ENCODE results near the gene SRSF5. TPM values are rescaled to one million over a fixed set of nuclear protein-coding genes. Genes with fewer than 3 reads are reported as not detected.

SRSF5 gene
- total and polyA plus RNA-seq, 2 of the 13 experiments (the other 11 are each of a cell fraction or from before 2014, with no cell fraction given), result 189 to 277 TPM

GRCh38 chr14:69766984-69767368 is at the start of gene SRSF5 (continued):
- 0 out of 2 replicates have a peak, but pooled peaks have one; percentile 8 for TF ChIP-seq TRAFD1 (CRISPR knock-in tag; IDR thresholded peaks at IDR 0.05; ENCODE audit: borderline replicate concordance)
- TF ChIP-seq HDAC6 (IDR thresholded peaks at IDR 0.05; ENCODE audit: low read depth, low read length), result no peak
- 0 out of 2 replicates have a peak, but pooled peaks have one; percentile 21 for TF ChIP-seq MAZ (IDR thresholded peaks at IDR 0.05; ENCODE audit: borderline replicate concordance, low read depth, low read length)
- peak; percentile 64; the same call in 1 of the 2 replicates for TF ChIP-seq MAZ (CRISPR knock-in tag; IDR thresholded peaks at IDR 0.05; ENCODE audit: low read depth)
- TF ChIP-seq ZNF598 (CRISPR knock-in tag; IDR thresholded peaks at IDR 0.05; ENCODE audit: borderline replicate concordance), result no peak; the same call in 1 of the 2 replicates
- no peak for TF ChIP-seq KAT2B (IDR thresholded peaks at IDR 0.05; ENCODE audit: borderline replicate concordance, low read depth, low read length)
- TF ChIP-seq EZH2 (conservative IDR thresholded peaks at IDR 0.05; ENCODE audit: low read depth, low read length), result no peak
- peak; percentile 85 for TF ChIP-seq HNF4A (CRISPR knock-in tag; IDR thresholded peaks at IDR 0.05)
- TF ChIP-seq ZNF33A (CRISPR knock-in tag; IDR thresholded peaks at IDR 0.05; ENCODE audit: borderline replicate concordance), result peak; percentile 52; the same call in 1 of the 2 replicates
- peak; percentile 44; the same call in 1 of the 2 replicates for TF ChIP-seq HES4 (CRISPR knock-in tag; IDR thresholded peaks at IDR 0.05; ENCODE audit: borderline replicate concordance)
- TF ChIP-seq THAP11 (CRISPR knock-in tag; IDR thresholded peaks at IDR 0.05), result peak; percentile 90
- peak; percentile 88; the same call in 1 of the 2 replicates for TF ChIP-seq IRF2 (CRISPR knock-in tag; IDR thresholded peaks at IDR 0.05)
- TF ChIP-seq HCFC1 (IDR thresholded peaks at IDR 0.05; ENCODE audit: low read depth, low read length), result peak; percentile 47
- no peak for TF ChIP-seq ZNF343 (CRISPR knock-in tag; IDR thresholded peaks at IDR 0.05)
- TF ChIP-seq KLF13 (CRISPR knock-in tag; IDR thresholded peaks at IDR 0.05), result no peak
- no peak for TF ChIP-seq HMG20B (CRISPR knock-in tag; conservative IDR thresholded peaks at IDR 0.05)
- 0 out of 2 replicates have a peak, but pooled peaks have one; percentile 23 for TF ChIP-seq MXD3 (CRISPR knock-in tag; IDR thresholded peaks at IDR 0.05)
- TF ChIP-seq ZNF446 (CRISPR knock-in tag; IDR thresholded peaks at IDR 0.05), result no peak; the same call in 1 of the 2 replicates
- TF ChIP-seq MYC (CRISPR knock-in tag; IDR thresholded peaks at IDR 0.05; ENCODE audit: borderline replicate concordance), result peak; percentile 66
- TF ChIP-seq HIC2 (CRISPR knock-in tag; IDR thresholded peaks at IDR 0.05; ENCODE audit: low read depth), result no peak
- TF ChIP-seq ELF1 (CRISPR knock-in tag; IDR thresholded peaks at IDR 0.05), result peak; percentile 93
- TF ChIP-seq ZBTB38 (CRISPR knock-in tag; IDR thresholded peaks at IDR 0.05), result peak; percentile 73
- 0 out of 2 replicates have a peak, but pooled peaks have one; percentile 55 for TF ChIP-seq TBP (CRISPR knock-in tag; IDR thresholded peaks at IDR 0.05)
- TF ChIP-seq ZNF263 (CRISPR knock-in tag; IDR thresholded peaks at IDR 0.05), result 0 out of 2 replicates have a peak, but pooled peaks have one; percentile 40
- TF ChIP-seq ZNF790 (CRISPR knock-in tag; IDR thresholded peaks at IDR 0.05; ENCODE audit: borderline replicate concordance), result no peak; the same call in 1 of the 2 replicates
- no peak for TF ChIP-seq ZNF253 (CRISPR knock-in tag; IDR thresholded peaks at IDR 0.05; ENCODE audit: borderline replicate concordance)
- peak; percentile 93 for TF ChIP-seq ZNF670 (CRISPR knock-in tag; IDR thresholded peaks at IDR 0.05; ENCODE audit: borderline replicate concordance)
- TF ChIP-seq GFI1 (CRISPR knock-in tag; IDR thresholded peaks at IDR 0.05; ENCODE audit: borderline replicate concordance), result peak; percentile 73; the same call in 1 of the 2 replicates

Data from HepG2 (cell line).